ENCODE measurements around the gene ITGB3. TPM values are rescaled to one million over a fixed set of nuclear protein-coding genes. Genes with fewer than 3 reads are reported as not detected.

ITGB3 gene
- total RNA-seq, 1 donor = 79.9 TPM

- TF ChIP-seq CTCF (IDR thresholded peaks at IDR 0.05; ENCODE audit: insufficient read depth, low read depth, low read length) = no peak
- H3K4me3 ChIP-seq (ENCODE audit: low read depth, low read length) = no peak overlapping the region
- DNase-seq (ENCODE audit: low read depth) = peak; percentile 57
Observed at GRCh38 chr17:47280072-47280811, 26.6 kb downstream of the ITGB3 start.

GRCh38 chr17:47281216-47281615 lies 27.6 kb downstream of the ITGB3 start:
- no peak overlapping the region for H3K4me3 ChIP-seq (ENCODE audit: low read depth, low read length)
- DNase-seq (ENCODE audit: low read depth) = no peak
- TF ChIP-seq CTCF (IDR thresholded peaks at IDR 0.05; ENCODE audit: insufficient read depth, low read depth, low read length) = no peak

- no peak for DNase-seq (ENCODE audit: low read depth)
- no peak for TF ChIP-seq CTCF (IDR thresholded peaks at IDR 0.05; ENCODE audit: insufficient read depth, low read depth, low read length)
- no peak overlapping the region for H3K4me3 ChIP-seq (ENCODE audit: low read depth, low read length)
Observed at GRCh38 chr17:47285003-47285402, 31.4 kb downstream of the ITGB3 start.

- no peak for TF ChIP-seq CTCF (IDR thresholded peaks at IDR 0.05; ENCODE audit: insufficient read depth, low read depth, low read length)
- no peak for DNase-seq (ENCODE audit: low read depth)
- no peak overlapping the region for H3K4me3 ChIP-seq (ENCODE audit: low read depth, low read length)
Observed at GRCh38 chr17:47286198-47286914, 32.7 kb downstream of the ITGB3 start.

- no peak for DNase-seq (ENCODE audit: low read depth)
- H3K4me3 ChIP-seq (ENCODE audit: low read depth, low read length) = no peak overlapping the region
- no peak for TF ChIP-seq CTCF (IDR thresholded peaks at IDR 0.05; ENCODE audit: insufficient read depth, low read depth, low read length)
Observed at GRCh38 chr17:47287068-47287467, 33.4 kb downstream of the ITGB3 start.

- H3K4me3 ChIP-seq (ENCODE audit: low read depth, low read length) = no peak overlapping the region
- TF ChIP-seq CTCF (IDR thresholded peaks at IDR 0.05; ENCODE audit: insufficient read depth, low read depth, low read length) = no peak
- no peak for DNase-seq (ENCODE audit: low read depth)
Observed at GRCh38 chr17:47287639-47288038, 34.0 kb downstream of the ITGB3 start.

All from fibroblast of villous mesenchyme (primary cell).